Activated CD4-positive, alpha-beta T cell treated with anti-CD3 and anti-CD28 coated beads for 36 hours (primary cell): ENCODE data around the gene GATD1. TPM values are rescaled to one million over a fixed set of nuclear protein-coding genes. Genes with fewer than 3 reads are reported as not detected.

Source experiments
- ATAC-seq: fragments of 200-7000 bp; cut with Tn5 transposase; one replicate; pipeline ENCODE4 v1.10.0; 2021; ENCODE audit warnings: mild to moderate bottlenecking, moderate library complexity
- CTCF ChIA-PET: fragments of 350-600 bp; sonication (Branson Sonifier 250); formaldehyde crosslinking; loops from one replicate; lab custom pipeline; 2021; ENCODE audit warnings: antibody characterized with exemption; lab: Charles Lee
- POLR2A ChIA-PET: fragments of 350-600 bp; sonication (Branson Sonifier 250); formaldehyde crosslinking; loops from one replicate; lab custom pipeline; 2021; ENCODE audit warnings: antibody characterized with exemption, inconsistent platforms; lab: Charles Lee
- DNase-seq: peaks from one replicate; pipeline ENCODE4 v3.0.0-alpha.2; 2020
- H3K27ac Mint-ChIP-seq: one replicate; pipeline ENCODE4 v1.8.0; 2021; ENCODE audit warnings: mixed read lengths
- H3K27me3 Mint-ChIP-seq: one replicate; pipeline ENCODE4 v1.8.0; 2021; ENCODE audit warnings: mixed read lengths
- H3K36me3 Mint-ChIP-seq: one replicate; pipeline ENCODE4 v1.8.0; 2021; ENCODE audit warnings: low read depth, mixed read lengths
- H3K4me1 Mint-ChIP-seq: one replicate; pipeline ENCODE4 v1.8.0; 2021; ENCODE audit warnings: mixed read lengths
- H3K4me3 Mint-ChIP-seq: one replicate; pipeline ENCODE4 v1.8.0; 2021; ENCODE audit warnings: mild to moderate bottlenecking, moderate library complexity, mixed read lengths
- H3K9me3 Mint-ChIP-seq: one replicate; pipeline ENCODE4 v1.8.0; 2021; ENCODE audit warnings: low read depth, mixed read lengths
- intact Hi-C, 2 experiments: fragments of 100-400 bp; cut with DNase I in 1 of 2; cut with micrococcal nuclease in 1 of 2; formaldehyde crosslinking; loops; one replicate each; pipeline versions ENCODE4 v1.14.2 to v1.15.1; 2022 to 2024; cut with DNase I, micrococcal nuclease
- total RNA-seq, 2 experiments: library from RNA; stranded (reverse); gene quantifications; one replicate each; pipeline ENCODE4 v1.2.3, GENCODE V29; 2021

Gene GATD1
- total RNA-seq, 2 experiments from 2014 or later, result 45.7 to 59.8 TPM

- Mint-ChIP-seq H3K36me3 (peaks cover 13% of the 10 kb centered on the region), H3K27ac (no peak overlapping the region), H3K27me3 (no peaks in the 10 kb centered on the region), H3K4me1 (peaks cover 8% of the 10 kb centered on the region), H3K9me3 (no peaks in the 10 kb centered on the region), H3K4me3 (no peak overlapping the region)
- no peak for DNase-seq
- intact Hi-C loops, result no loop called here
- CTCF ChIA-PET, result no interaction called here
- POLR2A ChIA-PET, result no interaction called here
- ATAC-seq, result no peak
Observed at GRCh38 chr11:786235-787083, 9.2 kb upstream of the GATD1 start.

GRCh38 chr11:783581-784015 lies 6.3 kb upstream of the GATD1 start:
- Mint-ChIP-seq H3K4me1 (peaks cover 14% of the 10 kb centered on the region), H3K9me3 (no peaks in the 10 kb centered on the region), H3K36me3 (peaks cover 9% of the 10 kb centered on the region), H3K27me3 (no peaks in the 10 kb centered on the region), H3K27ac (no peak overlapping the region), H3K4me3 (no peak overlapping the region)
- ATAC-seq (peak; percentile 85), DNase-seq (peak; percentile 75)
- intact Hi-C loops, result no loop called here
- POLR2A ChIA-PET, result interaction anchor here (1.6 kb wide), 1 partner anchor 26 kb away, joined by 5 read pairs; no protein-coding TSS in a partner anchor
- CTCF ChIA-PET, result interaction anchor here (0.6 to 1.6 kb wide), 6 partner anchors 8 to 454 kb away, joined by 3 read pairs; partner anchors contain the start of gene TALDO1

DNA sequence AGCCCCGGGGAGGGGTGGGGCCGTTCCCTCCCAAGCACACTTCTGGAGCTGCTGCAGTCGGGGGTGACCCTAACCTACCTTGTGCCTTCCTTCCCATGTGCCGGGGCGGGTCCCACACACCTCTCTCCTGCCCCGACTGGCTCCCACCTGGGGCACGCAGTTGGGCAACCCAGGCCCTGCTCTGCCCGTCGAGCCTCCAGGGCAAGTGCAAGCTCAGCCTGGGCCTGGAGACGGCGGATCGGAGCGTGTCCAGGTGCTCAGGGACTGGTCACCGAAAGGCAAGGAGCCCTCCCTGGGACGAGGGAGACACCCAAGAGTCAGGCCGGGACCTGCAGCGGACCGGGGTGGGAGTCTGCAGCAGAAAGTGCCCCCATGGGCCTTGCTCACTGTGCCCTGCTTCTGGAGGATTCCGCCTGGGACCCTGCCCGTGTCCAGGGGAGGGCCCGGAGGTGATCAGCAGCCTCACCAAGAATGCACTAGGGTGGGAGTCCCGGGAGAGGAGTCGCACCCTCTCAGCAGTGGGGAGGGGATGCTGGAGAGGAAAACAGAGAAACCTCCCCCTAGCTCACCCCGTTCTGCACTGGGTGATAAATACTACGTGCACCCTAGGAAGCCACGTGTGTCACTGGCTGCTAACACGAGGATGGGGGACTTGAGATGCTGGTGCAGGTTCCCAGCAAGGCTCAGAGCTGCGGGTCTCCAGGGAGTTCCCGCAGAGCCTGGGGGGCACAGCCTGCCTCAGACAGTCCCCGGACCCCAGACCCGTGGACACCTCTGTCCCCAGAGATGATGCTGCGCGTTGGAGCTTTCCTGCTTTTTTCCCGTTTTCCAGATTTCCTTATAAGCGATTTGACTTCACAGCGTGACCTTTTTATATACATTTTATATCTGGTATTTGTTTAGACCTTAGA lies 5.2 kb upstream of the GATD1 start:
- Mint-ChIP-seq H3K36me3 (peaks cover 9% of the 10 kb centered on the region), H3K4me1 (peaks cover 14% of the 10 kb centered on the region), H3K9me3 (no peaks in the 10 kb centered on the region), H3K27me3 (no peaks in the 10 kb centered on the region), H3K27ac (no peak overlapping the region), H3K4me3 (no peak overlapping the region)
- DNase-seq (no peak), ATAC-seq (no peak)
- ChIA-PET CTCF (interaction anchor here (0.9 to 1.6 kb wide), 3 partner anchors 19 to 264 kb away, joined by 3 read pairs; no protein-coding TSS in a partner anchor), POLR2A (no interaction called here)
- intact Hi-C loops, result no loop called here

DNA sequence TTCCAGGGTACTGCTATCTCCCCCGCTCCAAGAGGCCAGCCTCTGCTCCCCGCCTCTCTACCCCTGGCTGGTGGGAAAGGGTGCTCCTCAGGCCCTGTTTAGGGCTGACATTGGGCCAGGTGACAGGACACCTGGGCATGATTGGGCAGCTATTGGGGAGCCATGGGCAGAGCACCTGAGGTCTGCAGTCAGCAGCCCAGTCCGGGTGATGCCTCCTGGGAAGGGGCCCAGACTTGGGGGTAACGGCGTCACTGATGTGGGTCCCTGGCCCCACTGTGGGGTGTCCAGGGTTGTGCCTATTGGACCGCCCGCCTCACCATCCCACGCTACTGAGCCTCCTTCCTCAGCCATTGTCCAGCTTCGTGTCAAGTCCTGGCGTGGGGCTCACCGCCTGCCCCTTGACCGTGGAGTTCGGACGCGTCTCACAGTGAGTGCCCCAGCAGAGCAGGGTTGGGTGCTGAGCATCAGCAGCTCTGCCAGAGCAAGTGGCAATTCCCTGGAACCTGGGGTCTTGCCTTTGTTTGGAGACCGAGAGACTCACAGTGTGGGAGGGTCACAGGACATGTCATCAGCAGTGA lies 2.8 kb upstream of the GATD1 start:
- POLR2A ChIA-PET, result no interaction called here
- no peak overlapping the region for H3K27ac Mint-ChIP-seq
- no peak for ATAC-seq
- no peaks in the 10 kb centered on the region for H3K27me3 Mint-ChIP-seq
- no peaks in the 10 kb centered on the region for H3K9me3 Mint-ChIP-seq
- DNase-seq, result no peak
- H3K4me3 Mint-ChIP-seq, result no peak overlapping the region
- intact Hi-C loops, result no loop called here
- H3K4me1 Mint-ChIP-seq, result peaks cover 26% of the 10 kb centered on the region
- H3K36me3 Mint-ChIP-seq, result peaks cover 13% of the 10 kb centered on the region
- CTCF ChIA-PET, result interaction anchor here (0.6 kb wide), 1 partner anchor 136 kb away, joined by 3 read pairs; no protein-coding TSS in a partner anchor

DNA sequence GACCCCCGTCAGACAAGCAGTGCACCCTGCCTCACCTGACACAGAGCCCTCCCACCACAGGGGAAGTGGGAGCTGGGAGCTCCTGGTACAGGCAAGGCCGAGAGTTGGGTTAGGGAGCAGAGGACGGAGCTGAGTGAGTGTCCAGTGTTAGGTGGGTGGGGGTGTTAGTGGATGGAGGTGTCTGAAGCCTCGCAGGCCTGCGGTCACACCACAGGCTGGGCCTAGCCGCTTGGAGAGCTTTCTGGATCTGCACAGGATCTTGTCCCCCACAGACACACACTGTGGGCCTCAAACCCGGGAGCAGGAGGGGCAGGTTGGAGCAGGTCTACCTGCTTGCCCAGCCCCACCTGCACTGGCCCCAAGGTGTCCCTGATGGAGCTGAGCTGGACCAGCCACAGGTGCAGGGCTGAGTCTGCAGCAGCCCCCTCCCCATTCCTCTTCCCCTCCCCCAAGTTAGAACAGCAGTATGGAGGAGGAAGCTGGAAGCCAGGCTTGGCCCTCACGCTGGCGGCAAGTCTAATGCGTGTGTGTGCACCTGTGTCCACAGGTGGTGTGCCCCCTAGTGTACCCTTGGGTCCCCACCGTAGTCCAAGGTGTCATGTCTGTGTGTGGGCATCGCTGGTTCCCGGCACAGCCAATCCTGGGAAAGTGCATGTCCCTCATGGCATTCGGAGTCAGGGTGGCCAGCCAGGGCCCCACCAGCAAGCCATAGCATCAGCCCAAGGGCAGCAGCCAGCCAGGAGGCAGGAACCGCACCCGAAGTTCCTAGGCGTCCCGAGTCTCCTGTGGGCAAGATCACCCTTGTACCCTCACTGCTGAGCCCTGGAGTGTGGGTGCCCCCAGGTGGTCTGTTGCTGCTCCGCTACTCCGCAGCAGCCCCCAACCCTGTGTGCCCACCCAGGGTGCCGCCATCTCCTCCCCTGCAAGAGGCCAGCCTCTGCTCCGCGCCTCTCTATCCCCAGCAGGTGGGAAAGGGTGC lies 2.0 kb upstream of the GATD1 start:
- DNase-seq (no peak), ATAC-seq (no peak)
- intact Hi-C loops, result no loop called here
- Mint-ChIP-seq H3K27ac (no peak overlapping the region), H3K36me3 (peaks cover 13% of the 10 kb centered on the region), H3K27me3 (no peaks in the 10 kb centered on the region), H3K9me3 (no peaks in the 10 kb centered on the region), H3K4me3 (peak overlapping the region; percentile 36), H3K4me1 (peaks cover 28% of the 10 kb centered on the region)
- ChIA-PET POLR2A (interaction anchor here (0.6 kb wide), 1 partner anchor 27 kb away, joined by 4 read pairs; no protein-coding TSS in a partner anchor), CTCF (interaction anchor here (0.6 kb wide), 1 partner anchor 136 kb away, joined by 3 read pairs; no protein-coding TSS in a partner anchor)

DNA sequence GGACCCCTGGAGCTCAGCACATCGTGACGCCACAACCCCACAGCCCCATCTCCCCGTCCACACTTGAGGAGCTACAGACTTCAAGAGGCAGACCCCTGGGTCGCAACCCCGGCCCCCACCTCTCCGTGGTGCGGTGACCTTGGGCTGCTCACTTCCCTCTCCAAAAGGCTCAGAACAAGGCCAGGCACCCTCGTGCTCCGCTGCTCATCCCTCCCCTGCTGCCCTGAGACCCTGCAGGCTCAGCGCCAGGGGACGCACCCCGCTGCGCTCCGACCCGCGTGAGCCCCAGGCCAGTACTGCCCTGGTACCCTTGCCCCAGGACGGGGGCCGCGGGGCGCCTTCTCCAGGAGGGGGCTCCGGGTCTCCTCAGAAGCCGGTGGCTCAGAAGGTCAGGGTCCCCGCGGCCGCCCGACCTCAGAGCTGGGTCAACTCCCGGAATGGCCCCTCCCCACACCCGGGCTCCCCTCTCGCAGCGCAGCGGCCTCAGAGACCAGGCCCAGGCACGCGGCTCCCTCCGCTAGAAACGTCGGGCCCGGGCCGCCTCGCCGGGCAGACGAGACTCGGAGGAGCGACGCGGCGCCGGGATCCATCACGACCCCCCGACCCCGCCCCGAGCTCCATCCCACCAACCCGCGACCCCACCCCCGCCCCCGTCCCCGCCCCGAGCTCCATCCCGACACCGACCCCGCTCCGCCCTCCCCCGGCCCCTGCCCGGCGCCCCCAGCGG lies 563 bp downstream of the GATD1 start:
- peaks cover 9% of the 10 kb centered on the region for H3K36me3 Mint-ChIP-seq
- ChIA-PET CTCF (interaction anchor here (0.6 to 1.2 kb wide), 5 partner anchors 12 to 278 kb away, joined by 3 to 5 read pairs (median 3); no protein-coding TSS in a partner anchor), POLR2A (interaction anchor here (0.6 to 0.9 kb wide), 3 partner anchors 20 to 52 kb away, joined by 3 read pairs; no protein-coding TSS in a partner anchor)
- H3K27me3 Mint-ChIP-seq, result no peaks in the 10 kb centered on the region
- no peaks in the 10 kb centered on the region for H3K9me3 Mint-ChIP-seq
- intact Hi-C loops, result loop anchor here (1.0 to 2.0 kb wide), 11 partner anchors 14 to 270 kb away; partner anchors contain the start of genes CEND1 (in 1 of the 2), CHID1 (in 1 of the 2), DEAF1 (in 1 of the 2) and PHRF1 (in 1 of the 2)
- ATAC-seq (peak; percentile 41), DNase-seq (peak; percentile 59)
- peak overlapping the region; percentile 82 for H3K27ac Mint-ChIP-seq
- peak overlapping the region; percentile 89 for H3K4me3 Mint-ChIP-seq
- peaks cover 20% of the 10 kb centered on the region for H3K4me1 Mint-ChIP-seq

DNA sequence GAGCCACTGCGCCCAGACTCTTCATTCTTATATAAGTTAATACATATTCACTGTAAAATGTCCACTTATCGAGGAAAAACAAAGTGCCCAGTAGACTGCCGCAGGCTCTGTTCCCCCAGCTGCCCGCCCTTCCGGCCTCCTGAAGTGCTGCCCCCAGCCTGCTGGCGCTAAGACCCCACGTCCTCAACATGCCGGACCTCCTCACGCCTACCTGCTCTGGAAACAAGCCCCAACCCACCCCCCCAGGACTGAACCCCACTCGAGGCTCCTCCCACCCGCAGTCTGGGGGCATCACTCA lies 1.1 kb downstream of the GATD1 start:
- CTCF ChIA-PET, result interaction anchor here (0.6 to 1.2 kb wide), 5 partner anchors 12 to 277 kb away, joined by 3 to 5 read pairs (median 3); no protein-coding TSS in a partner anchor
- H3K27me3 Mint-ChIP-seq, result no peaks in the 10 kb centered on the region
- intact Hi-C loops, result loop anchor here in 1 of 2 experiments (2.0 kb wide), 1 partner anchor 21 kb away; no protein-coding TSS in a partner anchor
- H3K27ac Mint-ChIP-seq, result peak overlapping the region; percentile 82
- H3K4me3 Mint-ChIP-seq, result peak overlapping the region; percentile 89
- peaks cover 9% of the 10 kb centered on the region for H3K36me3 Mint-ChIP-seq
- no peaks in the 10 kb centered on the region for H3K9me3 Mint-ChIP-seq
- no peak for DNase-seq
- POLR2A ChIA-PET, result interaction anchor here (0.6 to 0.7 kb wide), 3 partner anchors 32 to 52 kb away, joined by 3 read pairs; no protein-coding TSS in a partner anchor
- peaks cover 20% of the 10 kb centered on the region for H3K4me1 Mint-ChIP-seq
- ATAC-seq, result no peak

DNA sequence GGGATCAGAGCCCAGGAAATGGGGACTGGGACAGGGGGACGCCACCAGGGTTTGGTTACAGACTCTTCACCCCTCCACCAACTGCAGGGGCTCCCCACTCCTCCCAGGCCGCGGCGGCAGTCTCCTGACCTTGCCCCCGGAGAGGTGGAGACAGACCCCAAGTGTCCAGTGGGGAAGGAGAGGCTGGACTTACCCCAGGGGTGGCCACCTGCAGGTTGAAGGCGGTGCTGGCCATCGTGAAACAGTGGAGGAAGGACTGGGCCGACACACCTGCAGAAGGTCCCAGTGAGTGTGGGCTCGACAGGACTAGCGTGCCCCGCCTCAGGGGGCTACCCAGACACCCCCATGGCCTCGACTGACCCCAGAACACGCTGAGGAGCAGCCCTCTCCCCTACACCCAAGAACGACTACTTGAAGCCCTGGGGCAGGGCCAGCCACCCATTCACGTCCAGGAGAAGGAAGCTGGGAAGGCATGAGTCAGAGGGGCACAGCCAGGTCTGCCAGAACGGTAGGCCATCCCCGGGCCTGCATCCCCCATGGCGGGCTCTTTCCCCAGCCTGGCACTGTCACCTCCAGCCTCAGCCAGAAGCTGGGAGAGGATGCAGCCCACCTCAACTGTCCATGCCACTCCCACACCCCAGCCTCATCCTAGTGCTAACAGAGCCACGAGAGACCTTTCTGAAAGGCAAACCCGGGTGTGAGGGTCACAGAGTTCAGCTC lies 2.3 kb downstream of the GATD1 start:
- DNase-seq, result peak; percentile 12
- Mint-ChIP-seq H3K27ac (no peak overlapping the region), H3K4me1 (peaks cover 20% of the 10 kb centered on the region), H3K9me3 (no peaks in the 10 kb centered on the region), H3K4me3 (peak overlapping the region; percentile 89), H3K27me3 (no peaks in the 10 kb centered on the region), H3K36me3 (peaks cover 15% of the 10 kb centered on the region)
- ChIA-PET POLR2A (interaction anchor here (0.7 kb wide), 1 partner anchor 20 kb away, joined by 3 read pairs; no protein-coding TSS in a partner anchor), CTCF (interaction anchor here (0.6 to 1.2 kb wide), 5 partner anchors 9 to 31 kb away, joined by 3 to 5 read pairs (median 3); partner anchors contain the start of gene CEND1)
- ATAC-seq, result no peak
- intact Hi-C loops, result no loop called here

DNA sequence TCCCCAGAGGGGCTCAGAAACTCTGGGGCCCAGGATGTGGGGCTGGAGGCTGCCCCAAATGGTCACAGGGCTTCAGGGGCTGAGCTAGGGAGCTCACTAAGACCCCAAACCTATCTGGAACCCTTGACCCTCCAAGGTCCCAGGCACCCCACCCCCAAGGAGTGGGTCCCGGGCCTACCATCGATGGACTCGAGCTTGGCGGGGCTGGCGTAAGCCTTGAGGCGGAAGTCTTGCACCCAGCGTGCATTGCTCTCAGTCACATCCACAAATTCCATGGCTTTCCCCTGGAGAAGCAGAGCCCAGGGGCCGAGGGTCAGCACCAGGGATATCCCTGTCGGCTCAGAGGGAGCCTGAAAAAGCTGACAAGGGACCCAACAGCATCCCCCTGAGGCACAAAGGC lies 3.5 kb downstream of the GATD1 start:
- ChIA-PET POLR2A (no interaction called here), CTCF (no interaction called here)
- intact Hi-C loops, result no loop called here
- DNase-seq (no peak), ATAC-seq (no peak)
- no peaks in the 10 kb centered on the region for H3K9me3 Mint-ChIP-seq
- H3K36me3 Mint-ChIP-seq, result peaks cover 12% of the 10 kb centered on the region
- no peaks in the 10 kb centered on the region for H3K27me3 Mint-ChIP-seq
- H3K27ac Mint-ChIP-seq, result no peak overlapping the region
- peaks cover 15% of the 10 kb centered on the region for H3K4me1 Mint-ChIP-seq
- no peak overlapping the region for H3K4me3 Mint-ChIP-seq
